BLaER1 (cell line): ENCODE results near the gene RBM34.
"Not testable (repeated sequence)": the region's sequence is repeated elsewhere in the genome, so short reads cannot be mapped to it uniquely, and the experiment has no call there.

Experiments
- H3K27ac ChIP-seq: shearing (Covaris generic); formaldehyde crosslinking; 2 replicates; pipeline ENCODE4 v1.8.1; 2022
- H3K27me3 ChIP-seq: shearing (Covaris generic); formaldehyde crosslinking; 2 replicates; pipeline ENCODE4 v1.8.1; 2022
- H3K36me3 ChIP-seq: shearing (Covaris generic); formaldehyde crosslinking; 2 replicates; pipeline ENCODE4 v1.8.1; 2022
- H3K4me1 ChIP-seq: shearing (Covaris generic); formaldehyde crosslinking; 2 replicates; pipeline ENCODE4 v1.8.1; 2022
- H3K4me2 ChIP-seq: shearing (Covaris generic); formaldehyde crosslinking; 2 replicates; pipeline ENCODE4 v1.8.1; 2022
- H3K4me3 ChIP-seq: shearing (Covaris generic); formaldehyde crosslinking; 2 replicates; pipeline ENCODE4 v1.8.1; 2022
- H3K9ac ChIP-seq: shearing (Covaris generic); formaldehyde crosslinking; 2 replicates; pipeline ENCODE4 v1.8.1; 2022
- H3K9me3 ChIP-seq: shearing (Covaris generic); formaldehyde crosslinking; 2 replicates; pipeline ENCODE4 v1.8.1; 2022
- H4K20me1 ChIP-seq: shearing (Covaris generic); formaldehyde crosslinking; 2 replicates; pipeline ENCODE4 v1.8.1; 2022
- Cebpa-rat ChIP-seq: shearing (Covaris generic); IDR thresholded peaks from 2 replicates; pipeline ENCODE4 v1.8.1; 2022

RBM34 gene

GRCh38 chr1:235105051-235106043 lies 55.7 kb downstream of the RBM34 start:
- Histone ChIP-seq H3K4me1 (peaks cover 44% of the 10 kb centered on the region), H3K27me3 (no peaks in the 10 kb centered on the region), H3K4me3 (no peak overlapping the region), H3K4me2 (peak overlapping the region; percentile 39), H3K36me3 (peaks cover 39% of the 10 kb centered on the region), H3K27ac (no peak overlapping the region), H3K9me3 (no peaks in the 10 kb centered on the region), H3K9ac (no peak overlapping the region), H4K20me1 (peaks cover 40% of the 10 kb centered on the region)
- no peak for TF ChIP-seq Cebpa-rat

GRCh38 chr1:235102993-235103411 lies 58.0 kb downstream of the RBM34 start:
- Histone ChIP-seq H3K9me3 (no peaks in the 10 kb centered on the region), H4K20me1 (peaks cover 17% of the 10 kb centered on the region), H3K4me1 (peaks cover 54% of the 10 kb centered on the region), H3K9ac (no peak overlapping the region), H3K4me3 (no peak overlapping the region), H3K27me3 (no peaks in the 10 kb centered on the region), H3K27ac (no peak overlapping the region), H3K36me3 (peaks cover 16% of the 10 kb centered on the region), H3K4me2 (peak overlapping the region; percentile 41)
- no peak for TF ChIP-seq Cebpa-rat

- Histone ChIP-seq H3K9me3 (no peaks in the 10 kb centered on the region), H3K4me1 (peaks cover 54% of the 10 kb centered on the region), H3K4me3 (no peak overlapping the region), H4K20me1 (peaks cover 9% of the 10 kb centered on the region; the same call in 1 of the 2 replicates), H3K36me3 (peaks cover 8% of the 10 kb centered on the region), H3K27ac (no peak overlapping the region), H3K9ac (no peak overlapping the region), H3K27me3 (no peaks in the 10 kb centered on the region), H3K4me2 (no peak overlapping the region)
- TF ChIP-seq Cebpa-rat, result no peak
Observed at GRCh38 chr1:235102259-235102582, 58.8 kb downstream of the RBM34 start.

- H3K36me3 ChIP-seq, result 0 out of 2 replicates have a peak, but pooled peaks cover 3% of the 10 kb centered on the region
Observed at GRCh38 chr1:235101558-235102258, 59.3 kb downstream of the RBM34 start.

GRCh38 chr1:235100194-235100772 lies 60.8 kb downstream of the RBM34 start:
- no peaks in the 10 kb centered on the region for H3K9me3 ChIP-seq
- H3K9ac ChIP-seq, result peak overlapping the region; percentile 59; the same call in 1 of the 2 replicates
- no peak for TF ChIP-seq Cebpa-rat
- peak overlapping the region; percentile 71 for H3K4me2 ChIP-seq
- no peaks in the 10 kb centered on the region for H3K27me3 ChIP-seq
- H3K4me3 ChIP-seq, result no peak overlapping the region
- H3K27ac ChIP-seq, result peak overlapping the region; percentile 32; the same call in 1 of the 2 replicates
- no peaks in the 10 kb centered on the region for H4K20me1 ChIP-seq
- 0 out of 2 replicates have a peak, but pooled peaks cover under 1% of the 10 kb centered on the region for H3K36me3 ChIP-seq
- H3K4me1 ChIP-seq, result peaks cover 52% of the 10 kb centered on the region

More at GRCh38 chr1:235101558-235102258, 59.3 kb downstream of the RBM34 start:
- Histone ChIP-seq H4K20me1 (0 out of 2 replicates have a peak, but pooled peaks cover 4% of the 10 kb centered on the region), H3K4me2 (no peak overlapping the region), H3K9me3 (no peaks in the 10 kb centered on the region), H3K4me1 (peaks cover 54% of the 10 kb centered on the region), H3K4me3 (no peak overlapping the region), H3K27ac (no peak overlapping the region), H3K27me3 (no peaks in the 10 kb centered on the region), H3K9ac (no peak overlapping the region)
- no peak for TF ChIP-seq Cebpa-rat

- H3K36me3 ChIP-seq, result no peaks in the 10 kb centered on the region
- H3K9me3 ChIP-seq, result no peaks in the 10 kb centered on the region
- H3K4me3 ChIP-seq, result no peak overlapping the region
- H3K9ac ChIP-seq, result no peak overlapping the region
- H3K4me1 ChIP-seq, result peaks cover 42% of the 10 kb centered on the region
- no peak for TF ChIP-seq Cebpa-rat
- H4K20me1 ChIP-seq, result no peaks in the 10 kb centered on the region
- H3K27me3 ChIP-seq, result no peaks in the 10 kb centered on the region
- no peak overlapping the region for H3K27ac ChIP-seq
- peak overlapping the region; percentile 71; the same call in 1 of the 2 replicates for H3K4me2 ChIP-seq
Observed at GRCh38 chr1:235098991-235099390, 62.1 kb downstream of the RBM34 start.

- Histone ChIP-seq H3K27ac (no peak overlapping the region), H3K27me3 (no peaks in the 10 kb centered on the region), H4K20me1 (no peaks in the 10 kb centered on the region), H3K4me1 (peaks cover 42% of the 10 kb centered on the region), H3K36me3 (no peaks in the 10 kb centered on the region), H3K4me3 (no peak overlapping the region), H3K4me2 (no peak overlapping the region), H3K9ac (no peak overlapping the region), H3K9me3 (no peaks in the 10 kb centered on the region)
- no peak for TF ChIP-seq Cebpa-rat
Observed at GRCh38 chr1:235098547-235098946, 62.5 kb downstream of the RBM34 start.

GRCh38 chr1:235097501-235097900 lies 63.5 kb downstream of the RBM34 start:
- H3K4me3 ChIP-seq, H3K36me3 ChIP-seq, H3K9ac ChIP-seq, H3K27ac ChIP-seq, H3K9me3 ChIP-seq, H3K4me2 ChIP-seq, H4K20me1 ChIP-seq, H3K27me3 ChIP-seq: not testable (repeated sequence)
- H3K4me1 ChIP-seq, result peaks cover 41% of the 10 kb centered on the region

GRCh38 chr1:235095938-235096562 lies 65.0 kb downstream of the RBM34 start:
- Histone ChIP-seq H3K27ac (no peak overlapping the region), H3K27me3 (no peaks in the 10 kb centered on the region), H3K4me3 (no peak overlapping the region), H3K4me1 (peaks cover 38% of the 10 kb centered on the region), H3K36me3 (no peaks in the 10 kb centered on the region), H3K9me3 (no peaks in the 10 kb centered on the region), H3K9ac (no peak overlapping the region), H4K20me1 (no peaks in the 10 kb centered on the region), H3K4me2 (no peak overlapping the region)
- no peak for TF ChIP-seq Cebpa-rat
